IMR-90 (cell line): ENCODE measurements around the gene TRIM44. TPM values are rescaled to one million over a fixed set of nuclear protein-coding genes. Genes with fewer than 3 reads are reported as not detected.

Experiments
- ATAC-seq: fragments of 200-7000 bp; cut with Tn5 transposase; 2 replicates; pipeline ENCODE4 v1.9.1; 2020; ENCODE audit warnings: low read depth, mild to moderate bottlenecking, moderate library complexity
- BruUV-seq: library from RNA; stranded (reverse); fragments of 400-500 nt; replicated peaks from 2 replicates; lab custom pipeline; 2021; lab: Mats Ljungman, UMichigan
- CTCF ChIA-PET: fragments of 300-600 bp; formaldehyde crosslinking; extraction: SDS; loops from one replicate; lab custom pipeline; 2021; ENCODE audit warnings: antibody characterized with exemption; lab: Yijun Ruan, JAX
- POLR2A ChIA-PET: fragments of 300-600 bp; sonication (Branson Sonifier 250); formaldehyde crosslinking; loops from one replicate; lab custom pipeline; 2022; ENCODE audit warnings: antibody characterized with exemption; ENCODE audit not compliant: unreplicated experiment; lab: Charles Lee
- DNase-seq: peaks from one replicate; pipeline ENCODE4 v3.0.0; 2013
- H2AFZ ChIP-seq: replicated peaks from 2 replicates; pipeline ENCODE3; 2013; ENCODE audit warnings: low read length, mild to moderate bottlenecking; ENCODE audit not compliant: poor library complexity
- H2AK5ac ChIP-seq: 2 replicates; pipeline ENCODE4 v1.6.1; 2013; ENCODE audit warnings: low read depth, low read length, inconsistent platforms
- H2AK9ac ChIP-seq: replicated peaks from 2 replicates; pipeline ENCODE3; 2013; ENCODE audit warnings: mild to moderate bottlenecking, low read depth, low read length, moderate library complexity; ENCODE audit not compliant: poor library complexity
- H2BK120ac ChIP-seq: 2 replicates; pipeline ENCODE4 v1.6.1; 2013; ENCODE audit warnings: low read depth, low read length, inconsistent platforms
- H2BK15ac ChIP-seq: 3 replicates; pipeline ENCODE4 v1.6.1; 2013; ENCODE audit warnings: low read depth, low read length, inconsistent platforms
- H2BK20ac ChIP-seq: 2 replicates; pipeline ENCODE4 v1.6.1; 2013; ENCODE audit warnings: low read depth, mild to moderate bottlenecking, inconsistent platforms, low read length, moderate library complexity
- H2BK5ac ChIP-seq: 2 replicates; pipeline ENCODE4 v1.6.1; 2013; ENCODE audit warnings: mild to moderate bottlenecking, low read depth, low read length, inconsistent platforms; ENCODE audit not compliant: poor library complexity, severe bottlenecking
- H3K14ac ChIP-seq: replicated peaks from 2 replicates; pipeline ENCODE4 v1.6.1; 2013; ENCODE audit warnings: low read depth, low read length, inconsistent platforms
- H3K18ac ChIP-seq: 2 replicates; pipeline ENCODE4 v1.6.1; 2013; ENCODE audit warnings: low read depth, low read length, control low read depth
- H3K23ac ChIP-seq: 2 replicates; pipeline ENCODE4 v1.6.1; 2013; ENCODE audit warnings: low read depth, low read length, inconsistent platforms
- H3K27ac ChIP-seq: 2 replicates; pipeline ENCODE4 v1.5.1; 2013; ENCODE audit warnings: mild to moderate bottlenecking, control low read depth, low read length; ENCODE audit not compliant: insufficient read depth
- H3K27me3 ChIP-seq: 2 replicates; pipeline ENCODE4 v1.6.1; 2013; ENCODE audit warnings: low read length; ENCODE audit not compliant: control insufficient read depth, insufficient read depth
- H3K36me3 ChIP-seq: 2 replicates; pipeline ENCODE4 v1.6.1; 2013; ENCODE audit warnings: low read length, mixed read lengths; ENCODE audit not compliant: control insufficient read depth, insufficient read depth
- H3K4ac ChIP-seq: 2 replicates; pipeline ENCODE4 v1.6.1; 2013; ENCODE audit warnings: low read depth, low read length, inconsistent platforms
- H3K4me1 ChIP-seq: 2 replicates; pipeline ENCODE4 v1.6.1; 2013; ENCODE audit warnings: low read length, mixed read lengths; ENCODE audit not compliant: control insufficient read depth, insufficient read depth
- H3K4me2 ChIP-seq: 2 replicates; pipeline ENCODE4 v1.6.1; 2013; ENCODE audit warnings: low read depth, mild to moderate bottlenecking, control low read depth, low read length, moderate library complexity
- H3K4me3 ChIP-seq: 2 replicates; pipeline ENCODE4 v1.5.1; 2013; ENCODE audit warnings: low read depth, mild to moderate bottlenecking, control low read depth, low read length, moderate library complexity; ENCODE audit not compliant: insufficient read depth
- H3K56ac ChIP-seq: 2 replicates; pipeline ENCODE4 v1.6.1; 2013; ENCODE audit warnings: low read length, inconsistent platforms; ENCODE audit not compliant: insufficient read depth; ENCODE audit errors: extremely low read depth
- H3K79me1 ChIP-seq, 2 experiments: 2 replicates each; pipeline ENCODE4 v1.6.1; 2013; ENCODE audit warnings: low read length in 2 of 2, inconsistent platforms in 1 of 2, low read depth in 1 of 2
- H3K9ac ChIP-seq: 2 replicates; pipeline ENCODE4 v1.6.1; 2013; ENCODE audit warnings: low read depth, low read length, control low read depth
- H3K9me1 ChIP-seq: 2 replicates; pipeline ENCODE4 v1.6.1; 2013; ENCODE audit warnings: low read length, inconsistent platforms; ENCODE audit not compliant: insufficient read depth
- H3K9me3 ChIP-seq: 2 replicates; pipeline ENCODE4 v1.6.1; 2013; ENCODE audit warnings: low read length; ENCODE audit not compliant: control insufficient read depth, insufficient read depth
- H4K20me1 ChIP-seq: 2 replicates; pipeline ENCODE4 v1.6.1; 2013; ENCODE audit warnings: low read length, inconsistent platforms; ENCODE audit not compliant: insufficient read depth
- H4K5ac ChIP-seq: 2 replicates; pipeline ENCODE4 v1.6.1; 2013; ENCODE audit warnings: mild to moderate bottlenecking, low read depth, low read length, control low read depth
- H4K8ac ChIP-seq, 2 experiments: 2 replicates each; pipeline ENCODE4 v1.6.1; 2013; ENCODE audit warnings: low read depth in 2 of 2, low read length in 2 of 2, control low read depth in 1 of 2, inconsistent platforms in 1 of 2
- H4K91ac ChIP-seq: 2 replicates; pipeline ENCODE4 v1.6.1; 2013; ENCODE audit warnings: low read depth, low read length, inconsistent platforms; ENCODE audit not compliant: insufficient read depth
- BHLHE40 ChIP-seq: fragments of 150-350 bp; IDR thresholded peaks from 2 replicates; pipeline ENCODE4 v1.6.1; 2016; ENCODE audit warnings: mild to moderate bottlenecking, low read depth, low read length
- MAFK ChIP-seq: IDR thresholded peaks from 2 replicates; pipeline ENCODE4 v1.6.1; 2012; ENCODE audit warnings: low read depth, low read length, improper control_type of control experiment
- WGBS, 2 experiments: methylation state at CpG; one replicate each; pipeline versions ENCODE4 v1.1.5 to v1.1.7; 2013; ENCODE audit warnings: missing lambda C conversion rate in 2 of 2; ENCODE audit not compliant: insufficient read length in 1 of 2; ENCODE audit errors: extremely low coverage in 2 of 2; 5-methylcytosine and 5-hydroxymethylcytosine counted together
- dilution Hi-C: fragments of 300-500 bp; cut with HindIII; formaldehyde crosslinking; loops from one replicate; pipeline ENCODE4 v1.14.3; 2018; ENCODE audit warnings: low sequenced_read_pairs; ENCODE audit not compliant: unreplicated experiment
- in situ Hi-C: fragments of 300-500 bp; cut with MboI; formaldehyde crosslinking; loops from 3 replicates; pipeline ENCODE4 v1.14.3; 2019; ENCODE audit warnings: low sequenced_read_pairs, inconsistent platforms, mixed read lengths
- intact Hi-C: fragments of 100-400 bp; cut with micrococcal nuclease; formaldehyde crosslinking; loops from 2 replicates; pipeline ENCODE4 v1.10.0; 2022
- polyA plus RNA-seq, 3 experiments: library from polyadenylated mRNA; depleted of rRNA; stranded (reverse); fragments of >200 nt; gene quantifications; 2 replicates each; pipeline ENCODE4 v1.2.3, GENCODE V29; 2012; ENCODE audit warnings: low replicate concordance in 1 of 3
- total RNA-seq: library from RNA; depleted of rRNA; stranded (reverse); fragments of >200 nt; gene quantifications from 2 replicates; pipeline ENCODE4 v1.2.3, GENCODE V29; 2012

The TRIM44 gene
- total and polyA plus RNA-seq, 2 of the 4 experiments (the other 2 are of a cell fraction), result 50.7 to 104 TPM

GRCh38 chr11:35727140-35727539 is 64.6 kb downstream of the TRIM44 start:
- TF ChIP-seq BHLHE40 (no peak), MAFK (peak; percentile 93)
- Histone ChIP-seq H3K56ac (no peak overlapping the region), H3K27me3 (no peaks in the 10 kb centered on the region), H3K79me1 (peaks cover 25 to 51% of the 10 kb centered on the region in 2 experiments), H3K4ac (no peak overlapping the region), H3K4me1 (no peaks in the 10 kb centered on the region), H2BK120ac (no peak overlapping the region), H3K9me1 (no peaks in the 10 kb centered on the region; the same call in 1 of the 2 replicates), H4K91ac (no peak overlapping the region), H3K14ac (no peak overlapping the region), H2AK5ac (no peak overlapping the region), H3K9ac (no peak overlapping the region), H3K18ac (no peak overlapping the region), H3K9me3 (peaks cover 2% of the 10 kb centered on the region; the same call in 1 of the 2 replicates), H3K36me3 (peaks cover 13% of the 10 kb centered on the region), H2BK5ac (no peak overlapping the region), H2BK15ac (no peak overlapping the region), H3K4me3 (no peak overlapping the region), H2AFZ (no peak overlapping the region), H4K5ac (no peak overlapping the region), H3K27ac (no peak overlapping the region), H4K20me1 (peaks cover 19% of the 10 kb centered on the region; the same call in 1 of the 2 replicates), H4K8ac (no peak overlapping the region), H3K23ac (no peak overlapping the region), H3K4me2 (no peak overlapping the region), H2BK20ac (no peak overlapping the region), H2AK9ac (no peak overlapping the region)
- ATAC-seq (no peak), DNase-seq (no peak)
- CTCF ChIA-PET, result interaction anchor here (0.9 kb wide), 1 partner anchor 95 kb away, joined by 3 read pairs; no protein-coding TSS in a partner anchor
- no TSS peak for BruUV-seq
- intact Hi-C loops, result loop anchor here (10.0 kb wide), 1 partner anchor 102 kb away; no protein-coding TSS in a partner anchor
- POLR2A ChIA-PET, result no interaction called here
- dilution Hi-C loops, result no loop called here
- no CpG with 5 or more reads among the region's 1 CpG for WGBS, 2 experiments
- in situ Hi-C loops, result no loop called here
